Psoas muscle (tissue), 8 donors: ENCODE measurements around the gene PTCD2. TPM values are rescaled to one million over a fixed set of nuclear protein-coding genes. Genes with fewer than 3 reads are reported as not detected.

Experiments
- ATAC-seq, 4 donors: fragments of 200-7000 bp; cut with Tn5 transposase; one replicate each; pipeline ENCODE4 v1.9.1; 2020; ENCODE audit warnings: moderate library complexity in 3 of 4, mild to moderate bottlenecking in 2 of 4
- DNase-seq, 2 donors: peaks; one replicate each; pipeline ENCODE4 v3.0.0-alpha.2; 2020
- H3K27ac ChIP-seq: fragments of 200-600 bp; one replicate; pipeline ENCODE4 v1.8.0; 2022
- H3K27me3 ChIP-seq, 3 donors: fragments of 200-600 bp in 1 of 3; one replicate each; pipeline versions ENCODE4 v1.6.1 to v1.8.0; 2013 to 2022; ENCODE audit warnings: low read length in 2 of 3, mild to moderate bottlenecking in 2 of 3, moderate library complexity in 1 of 3; ENCODE audit not compliant: insufficient read depth in 3 of 3
- H3K36me3 ChIP-seq, 2 donors: fragments of 200-600 bp in 1 of 2; one replicate each; pipeline versions ENCODE4 v1.6.1 to v1.8.0; 2013 to 2022; ENCODE audit warnings: low read depth in 1 of 2, mild to moderate bottlenecking in 1 of 2, moderate library complexity in 1 of 2; ENCODE audit not compliant: insufficient read depth in 1 of 2
- H3K4me1 ChIP-seq: fragments of 200-600 bp; one replicate; pipeline ENCODE4 v1.8.0; 2022
- H3K4me3 ChIP-seq: fragments of 200-600 bp; one replicate; pipeline ENCODE4 v1.8.0; 2022; ENCODE audit warnings: mild to moderate bottlenecking
- H3K9me3 ChIP-seq: fragments of 200-600 bp; one replicate; pipeline ENCODE4 v1.8.0; 2022
- WGBS, 3 donors: extraction: QIAGEN DNeasy Blood & Tissue Kit; methylation state at CpG; one replicate each; pipeline versions ENCODE4 v1.1.6 to v1.1.7; 2013; 5-methylcytosine and 5-hydroxymethylcytosine counted together
- intact Hi-C, 2 donors: fragments of 100-400 bp; cut with DNase I; formaldehyde crosslinking; loops; one replicate each; pipeline versions ENCODE4 v1.11.0 to v1.14.2; 2022
- polyA plus RNA-seq, 3 donors: library from polyadenylated mRNA; stranded (reverse); fragments of 200-250 nt; gene quantifications; one replicate each; pipeline ENCODE4 v1.2.3, GENCODE V29; 2013
- total RNA-seq, 4 donors: library from RNA; stranded (reverse); fragmentation: NEBNext Ultra II Directional in 2 of 4; extraction: Animal tissue kit (Norgen Biotek cat#: 25700) in 2 of 4; gene quantifications; one replicate each; pipeline versions ENCODE4 v1.2.1 to v1.2.4, GENCODE V29; 2021 to 2023
- TF ChIP-seq, protein P1 (sequence below): fragments of 200-600 bp; IDR thresholded peaks from one replicate; pipeline ENCODE4 v1.8.0; 2022; ENCODE audit warnings: antibody characterized with exemption
- donor health status: healthy with polysubstance abuse.
- donor health status: DM: no; HTN: no; CAD: no; lungs with moderate emphysema.
- donor health status: Bipolar disorder and iron deficiency.
- donor health status: healthy.
- donor health status: DM: yes; HTN: yes; CAD: no.
- donor health status: DM: no; HTN: no; CAD: no.
- donor health status: DM: no; HTN: no; CAD: no.
- donor health status: DM: yes; HTN: yes; CAD: no.

PTCD2 gene
- total and polyA plus RNA-seq, 7 donors = 6.2 to 30.8 (median 12.8) TPM

DNA sequence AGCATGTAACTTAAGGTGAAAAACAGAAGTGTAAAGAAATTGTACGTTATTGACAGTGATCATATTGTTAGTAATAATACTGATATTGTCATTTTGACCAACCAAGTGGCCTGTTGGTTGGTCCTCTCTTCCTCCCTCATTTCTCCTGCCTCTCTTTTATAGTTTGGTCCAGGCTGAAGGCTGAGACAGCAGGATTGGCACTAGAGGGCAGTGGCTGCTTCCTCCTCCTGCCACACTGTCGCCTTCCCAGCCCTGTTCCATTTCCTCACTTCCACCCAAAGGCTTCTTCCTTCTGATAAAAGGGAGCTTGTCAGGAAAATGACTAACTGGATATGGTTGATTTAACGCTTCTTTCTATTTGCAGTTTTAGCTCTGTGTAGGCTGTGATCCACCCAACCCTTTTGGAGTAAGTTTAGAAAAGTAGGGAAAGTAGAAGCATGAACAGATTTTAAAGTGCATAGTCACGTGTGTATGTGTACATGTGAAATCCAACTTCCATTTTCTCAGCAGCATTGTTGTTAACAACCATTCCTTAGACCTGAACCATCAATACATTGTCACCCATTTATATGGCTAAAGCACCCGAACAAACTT lies 35.6 kb downstream of the PTCD2 start:
- intact Hi-C loops = loop anchor here in 1 of 2 donors (5.0 kb wide), 2 partner anchors 471 to 486 kb away; no protein-coding TSS in a partner anchor
- Histone ChIP-seq H3K4me1 (no peaks in the 10 kb centered on the region), H3K36me3 (peaks cover 3 to 29% of the 10 kb centered on the region in 2 donors), H3K27me3 (no peaks in the 10 kb centered on the region), H3K9me3 (no peaks in the 10 kb centered on the region), H3K27ac (no peak overlapping the region), H3K4me3 (no peak overlapping the region)
- TF ChIP-seq, protein P1, sequence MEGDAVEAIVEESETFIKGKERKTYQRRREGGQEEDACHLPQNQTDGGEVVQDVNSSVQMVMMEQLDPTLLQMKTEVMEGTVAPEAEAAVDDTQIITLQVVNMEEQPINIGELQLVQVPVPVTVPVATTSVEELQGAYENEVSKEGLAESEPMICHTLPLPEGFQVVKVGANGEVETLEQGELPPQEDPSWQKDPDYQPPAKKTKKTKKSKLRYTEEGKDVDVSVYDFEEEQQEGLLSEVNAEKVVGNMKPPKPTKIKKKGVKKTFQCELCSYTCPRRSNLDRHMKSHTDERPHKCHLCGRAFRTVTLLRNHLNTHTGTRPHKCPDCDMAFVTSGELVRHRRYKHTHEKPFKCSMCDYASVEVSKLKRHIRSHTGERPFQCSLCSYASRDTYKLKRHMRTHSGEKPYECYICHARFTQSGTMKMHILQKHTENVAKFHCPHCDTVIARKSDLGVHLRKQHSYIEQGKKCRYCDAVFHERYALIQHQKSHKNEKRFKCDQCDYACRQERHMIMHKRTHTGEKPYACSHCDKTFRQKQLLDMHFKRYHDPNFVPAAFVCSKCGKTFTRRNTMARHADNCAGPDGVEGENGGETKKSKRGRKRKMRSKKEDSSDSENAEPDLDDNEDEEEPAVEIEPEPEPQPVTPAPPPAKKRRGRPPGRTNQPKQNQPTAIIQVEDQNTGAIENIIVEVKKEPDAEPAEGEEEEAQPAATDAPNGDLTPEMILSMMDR = peak; percentile 63
- 53 to 63% (median 55%) methylated on average over 5 of the region's 5 CpGs for WGBS, 3 donors
- ATAC-seq (peak; percentile 84 to 95 (median 90)), DNase-seq (peak in 1 of 2 donors; percentile 58)

DNA sequence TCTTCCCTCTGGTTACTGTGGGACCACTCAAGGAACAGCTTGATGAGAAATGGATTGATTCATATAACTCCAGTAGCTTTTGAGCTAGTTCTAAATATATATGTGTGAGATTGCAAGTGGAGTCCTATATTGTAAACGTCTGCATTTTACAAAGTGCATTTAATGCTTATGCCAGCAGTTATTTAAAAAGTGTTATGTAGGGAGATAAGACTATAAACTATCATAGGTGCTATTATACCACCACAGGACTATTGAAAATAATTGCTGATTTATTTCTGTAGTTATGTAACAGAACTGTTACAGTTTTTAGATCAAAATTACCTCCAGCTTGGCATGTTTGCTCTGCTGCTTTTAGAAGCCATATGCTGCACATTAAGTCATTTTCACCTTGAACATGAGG lies 36.2 kb downstream of the PTCD2 start:
- no peak for DNase-seq
- 71 to 83% (median 77%) methylated on average over 1 of the region's 1 CpG for WGBS, 3 donors
- H3K27ac ChIP-seq = no peak overlapping the region
- intact Hi-C loops = loop anchor here in 1 of 2 donors (5.0 kb wide), 2 partner anchors 471 to 486 kb away; no protein-coding TSS in a partner anchor
- H3K27me3 ChIP-seq = no peaks in the 10 kb centered on the region
- no peaks in the 10 kb centered on the region for H3K4me1 ChIP-seq
- H3K36me3 ChIP-seq = peaks cover 3 to 32% of the 10 kb centered on the region in 2 donors
- H3K4me3 ChIP-seq = no peak overlapping the region
- TF ChIP-seq, protein P1 = no peak
- H3K9me3 ChIP-seq = no peaks in the 10 kb centered on the region
- no peak for ATAC-seq

DNA sequence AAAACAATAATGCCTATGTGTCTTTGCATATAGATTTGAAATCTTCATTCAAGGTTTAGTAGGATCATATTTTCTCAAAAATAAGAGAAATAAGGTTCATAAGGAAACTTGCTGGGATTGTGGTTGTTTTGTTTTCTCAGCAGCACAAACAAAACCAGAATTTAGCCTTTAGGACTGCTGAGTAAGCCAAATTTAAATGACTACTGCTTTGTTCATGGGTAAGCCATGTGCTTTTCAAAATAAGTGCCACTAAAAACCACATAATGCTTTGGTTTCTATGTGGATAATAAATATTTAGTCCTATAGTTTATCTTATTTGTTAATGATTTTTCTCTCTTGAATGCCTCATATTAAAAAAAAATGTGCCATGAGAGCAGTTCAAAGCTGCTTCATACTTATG lies 38.8 kb downstream of the PTCD2 start:
- H3K9me3 ChIP-seq = no peaks in the 10 kb centered on the region
- no peak for ATAC-seq
- no peaks in the 10 kb centered on the region for H3K27me3 ChIP-seq
- no peaks in the 10 kb centered on the region for H3K4me1 ChIP-seq
- intact Hi-C loops = loop anchor here in 1 of 2 donors (5.0 kb wide), 2 partner anchors 468 to 483 kb away; no protein-coding TSS in a partner anchor
- DNase-seq = no peak
- no peak overlapping the region for H3K4me3 ChIP-seq
- H3K27ac ChIP-seq = no peak overlapping the region
- TF ChIP-seq, protein P1 = no peak
- H3K36me3 ChIP-seq = peaks cover 3 to 37% of the 10 kb centered on the region in 2 donors

DNA sequence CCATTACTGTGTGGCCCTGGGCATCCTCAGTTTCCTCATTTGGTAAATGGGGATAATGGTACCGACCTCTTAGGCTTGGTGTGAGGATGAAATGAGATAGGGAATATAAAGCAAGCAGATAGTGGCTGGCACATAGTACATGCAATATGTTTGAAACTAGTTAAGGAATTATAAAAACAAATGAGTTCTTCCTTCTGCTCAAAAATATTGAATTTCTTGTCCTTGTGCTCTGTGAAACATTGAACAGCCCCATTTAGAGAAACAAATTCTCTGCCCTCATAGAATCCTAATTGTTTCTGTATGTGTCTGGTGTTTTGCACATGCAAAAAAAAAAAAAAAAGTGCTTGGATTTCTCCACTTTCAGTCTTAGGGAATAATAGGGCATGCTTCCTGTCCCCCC lies 39.7 kb downstream of the PTCD2 start:
- TF ChIP-seq, protein P1 = no peak
- no peak for ATAC-seq
- no peak for DNase-seq
- H3K36me3 ChIP-seq = peaks cover 3 to 37% of the 10 kb centered on the region in 2 donors
- no peaks in the 10 kb centered on the region for H3K4me1 ChIP-seq
- intact Hi-C loops = loop anchor here in 1 of 2 donors (5.0 kb wide), 2 partner anchors 467 to 482 kb away; no protein-coding TSS in a partner anchor
- H3K27me3 ChIP-seq = no peaks in the 10 kb centered on the region
- H3K4me3 ChIP-seq = no peak overlapping the region
- H3K27ac ChIP-seq = no peak overlapping the region
- WGBS, 3 donors = 96 to 100% (median 100%) methylated on average over 1 of the region's 1 CpG
- H3K9me3 ChIP-seq = no peaks in the 10 kb centered on the region
